ENCODE results near the gene PGAP3.

DNA sequence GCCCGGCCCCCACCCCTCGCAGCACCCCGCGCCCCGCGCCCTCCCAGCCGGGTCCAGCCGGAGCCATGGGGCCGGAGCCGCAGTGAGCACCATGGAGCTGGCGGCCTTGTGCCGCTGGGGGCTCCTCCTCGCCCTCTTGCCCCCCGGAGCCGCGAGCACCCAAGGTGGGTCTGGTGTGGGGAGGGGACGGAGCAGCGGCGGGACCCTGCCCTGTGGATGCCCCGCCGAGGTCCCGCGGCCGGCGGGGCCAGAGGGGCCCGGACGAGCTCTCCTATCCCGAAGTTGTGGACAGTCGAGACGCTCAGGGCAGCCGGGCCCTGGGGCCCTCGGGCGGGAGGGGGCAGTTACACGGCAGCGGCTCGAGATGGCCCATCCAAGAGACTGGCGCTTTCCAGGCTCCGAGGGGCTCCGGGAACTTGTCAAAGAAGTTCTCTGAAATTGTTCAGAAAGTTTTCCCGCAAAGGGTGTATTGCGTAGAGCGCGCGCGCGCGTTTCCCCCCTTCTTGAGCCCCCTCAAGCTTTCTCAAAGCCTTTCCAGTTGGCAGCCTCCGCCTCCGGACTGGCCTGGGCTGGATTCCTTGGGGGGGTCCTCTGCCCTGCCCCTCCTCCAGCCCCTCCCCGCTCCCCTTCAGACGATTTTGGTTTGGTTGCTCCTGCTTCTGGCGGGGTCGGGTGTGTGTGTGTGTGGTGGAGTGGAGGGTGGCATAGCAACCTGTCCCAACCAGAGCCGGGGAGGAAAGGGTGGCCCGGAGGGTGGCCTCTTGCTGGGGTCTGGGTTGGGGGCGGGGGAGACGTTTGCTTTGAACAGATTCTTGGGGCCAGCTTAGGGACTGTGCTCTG is 12.5 kb upstream of the PGAP3 start:
- TF ChIP-seq, protein P1, sequence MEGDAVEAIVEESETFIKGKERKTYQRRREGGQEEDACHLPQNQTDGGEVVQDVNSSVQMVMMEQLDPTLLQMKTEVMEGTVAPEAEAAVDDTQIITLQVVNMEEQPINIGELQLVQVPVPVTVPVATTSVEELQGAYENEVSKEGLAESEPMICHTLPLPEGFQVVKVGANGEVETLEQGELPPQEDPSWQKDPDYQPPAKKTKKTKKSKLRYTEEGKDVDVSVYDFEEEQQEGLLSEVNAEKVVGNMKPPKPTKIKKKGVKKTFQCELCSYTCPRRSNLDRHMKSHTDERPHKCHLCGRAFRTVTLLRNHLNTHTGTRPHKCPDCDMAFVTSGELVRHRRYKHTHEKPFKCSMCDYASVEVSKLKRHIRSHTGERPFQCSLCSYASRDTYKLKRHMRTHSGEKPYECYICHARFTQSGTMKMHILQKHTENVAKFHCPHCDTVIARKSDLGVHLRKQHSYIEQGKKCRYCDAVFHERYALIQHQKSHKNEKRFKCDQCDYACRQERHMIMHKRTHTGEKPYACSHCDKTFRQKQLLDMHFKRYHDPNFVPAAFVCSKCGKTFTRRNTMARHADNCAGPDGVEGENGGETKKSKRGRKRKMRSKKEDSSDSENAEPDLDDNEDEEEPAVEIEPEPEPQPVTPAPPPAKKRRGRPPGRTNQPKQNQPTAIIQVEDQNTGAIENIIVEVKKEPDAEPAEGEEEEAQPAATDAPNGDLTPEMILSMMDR (IDR thresholded peaks at IDR 0.05) = no peak
- no peak for TF ChIP-seq POLR2A (IDR thresholded peaks at IDR 0.05)
- TF ChIP-seq POLR2AphosphoS5 (IDR thresholded peaks at IDR 0.05) = no peak

Data from breast epithelium (tissue), 3 donors.